Measurements from ENCODE around the gene WNT10A. TPM values are rescaled to one million over a fixed set of nuclear protein-coding genes. Genes with fewer than 3 reads are reported as not detected.

The WNT10A gene
- total and polyA plus RNA-seq, 2 of the 8 experiments (the other 6 are each of a cell fraction or from before 2014, with no cell fraction given), result 0.05 TPM; not detected in 1

GRCh38 chr2:218860950-218861381 is 19.7 kb upstream of the WNT10A start:
- Histone ChIP-seq H3K27me3 (replicated peaks in 1 of 4; ENCODE audit: control insufficient read depth in 3 of 4, extremely low read depth in 1 of 4, insufficient read depth in 3 of 4, low read length in 3 of 4) (peaks cover 67 to 94% (median 90%) of the 10 kb centered on the region in 4 experiments), H3K4me2 (ENCODE audit: insufficient read depth in 1 of 2, low read depth in 2 of 2, low read length in 2 of 2) (peak overlapping the region; percentile 61 to 72), H3K36me3 (ENCODE audit: control insufficient read depth in 2 of 4, insufficient read depth in 4 of 4, low read length in 3 of 4) (peaks cover 0 to 2% (median 0%) of the 10 kb centered on the region in 4 experiments; a peak in 1 of 8 replicates), H2BK15ac (ENCODE audit: low read length) (0 out of 2 replicates have a peak overlapping the region, but pooled peaks have one; percentile 67), H3K4me3 (ENCODE audit: extremely low read depth in 1 of 4, insufficient read depth in 2 of 4, low read depth in 3 of 4, low read length in 4 of 4) (peak overlapping the region in 2 of 4 experiments; percentile 19 to 53; a peak in 3 of 8 replicates), H3K79me1 (ENCODE audit: low read depth, low read length) (no peaks in the 10 kb centered on the region), H2AK5ac (ENCODE audit: low read depth, low read length) (no peak overlapping the region), H3K9ac (replicated peaks in 1 of 4; ENCODE audit: extremely low read depth in 1 of 4, low read depth in 3 of 4, low read length in 3 of 4) (no peak overlapping the region), H2BK120ac (replicated peaks; ENCODE audit: low read depth, low read length) (no peak overlapping the region), H3K23me2 (ENCODE audit: low read depth, low read length) (peaks cover 5% of the 10 kb centered on the region; the same call in 1 of the 2 replicates), H2BK20ac (ENCODE audit: low read length) (no peak overlapping the region), H2BK12ac (ENCODE audit: low read depth, low read length) (no peak overlapping the region), H4K8ac (ENCODE audit: extremely low read depth, insufficient read depth, low read length) (no peak overlapping the region), H4K91ac (replicated peaks; ENCODE audit: insufficient read length, low read length) (no peak overlapping the region), H3K4ac (replicated peaks; ENCODE audit: insufficient read length, low read depth, low read length) (no peak overlapping the region), H3K14ac (ENCODE audit: insufficient read length) (no peak overlapping the region), H4K5ac (ENCODE audit: insufficient read length, low read depth, low read length) (no peak overlapping the region), H3K4me1 (replicated peaks in 1 of 4; ENCODE audit: control insufficient read depth in 3 of 4, insufficient read depth in 4 of 4, low read length in 3 of 4) (peaks cover 6 to 33% (median 17%) of the 10 kb centered on the region in 4 experiments), H3K79me2 (ENCODE audit: control insufficient read depth in 1 of 2, insufficient read depth in 2 of 2, low read length in 2 of 2) (no peaks in the 10 kb centered on the region), H3K56ac (replicated peaks; ENCODE audit: insufficient read length, low read depth, low read length) (no peak overlapping the region), H3K23ac (ENCODE audit: insufficient read length) (no peak overlapping the region), H2AFZ (ENCODE audit: low read length) (no peak overlapping the region), H3K27ac (ENCODE audit: low read depth, low read length) (no peak overlapping the region), H3K18ac (ENCODE audit: extremely low read depth, low read length) (no peak overlapping the region), H3K9me3 (ENCODE audit: insufficient read depth in 2 of 2, low read depth in 1 of 2, low read length in 1 of 2) (no peaks in the 10 kb centered on the region), H4K20me1 (replicated peaks in 1 of 2; ENCODE audit: control insufficient read depth in 1 of 2, insufficient read depth in 2 of 2, low read length in 2 of 2) (peaks cover 11 to 17% of the 10 kb centered on the region in 2 experiments), H2BK5ac (ENCODE audit: low read depth, low read length) (no peak overlapping the region)
- ChIA-PET CTCF (ENCODE audit: partially characterized antibody) (interaction anchor here (0.8 to 7.4 kb wide), 12 partner anchors 9 to 634 kb away, joined by 3 to 83 read pairs (median 4); no protein-coding TSS in a partner anchor), POLR2A (ENCODE audit: partially characterized antibody) (interaction anchor here (1.0 to 2.1 kb wide), 4 partner anchors 11 to 120 kb away, joined by 3 to 7 read pairs (median 4); no protein-coding TSS in a partner anchor)
- peak; percentile 99 for FAIRE-seq
- 1% methylated on average over 20 of the region's 21 CpGs; no CpG with 5 or more reads in 1 of the 2 experiments for WGBS, 2 experiments (ENCODE audit: extremely low coverage in 1 of 2, insufficient coverage in 1 of 2, insufficient read length in 1 of 2, insufficient replicate concordance in 2 of 2, low coverage in 1 of 2, low lambda C conversion rate in 2 of 2, missing lambda C conversion rate in 1 of 2)
- no peak for TF ChIP-seq BACH1 (IDR thresholded peaks at IDR 0.05; ENCODE audit: low read length)
- TF ChIP-seq BCL11A (IDR thresholded peaks at IDR 0.05; ENCODE audit: low read depth in 2 of 2, low read length in 2 of 2), result no peak
- peak; percentile 28 for TF ChIP-seq USF2 (IDR thresholded peaks at IDR 0.05; ENCODE audit: low read length)
- TF ChIP-seq MAX (IDR thresholded peaks at IDR 0.05), result peak; percentile 12; the same call in 1 of the 2 replicates
- TF ChIP-seq CHD1 (IDR thresholded peaks at IDR 0.05; ENCODE audit: low read depth, low read length), result no peak
- peak; percentile 80 to 82 for DNase-seq (ENCODE audit: low read depth in 1 of 2, low spot score in 2 of 2)

Measured in H1 (cell line).